Skin epidermis (tissue), 12 donors: Measurements from ENCODE around the gene SYNPO2.
"Not testable (repeated sequence)": the region's sequence is repeated elsewhere in the genome, so short reads cannot be mapped to it uniquely, and the experiment has no call there.

Experiments
- H3K27ac ChIP-seq, 21 experiments: fragments of 200-600 bp; sonication (generic) in 11 of 21; one replicate each; pipeline ENCODE4 v1.5.0; 2020; ENCODE audit warnings: mild to moderate bottlenecking in 3 of 21, inconsistent platforms in 2 of 21, moderate library complexity in 2 of 21
- H3K4me3 ChIP-seq, 7 experiments: fragments of 200-600 bp; sonication (generic) in 2 of 7; one replicate each; pipeline ENCODE4 v1.5.0; 2020; ENCODE audit warnings: inconsistent platforms in 2 of 7, mild to moderate bottlenecking in 2 of 7, moderate library complexity in 1 of 7

The SYNPO2 gene

GRCh38 chr4:119039779-119040178 is 151.1 kb downstream of the SYNPO2 start:
- no peak overlapping the region for H3K4me3 ChIP-seq
- H3K27ac ChIP-seq: peak overlapping the region in 13 of 21 experiments; percentile 6 to 86 (median 74)

- Histone ChIP-seq H3K4me3 (no peak overlapping the region), H3K27ac (peak overlapping the region in 17 of 21 experiments; percentile 21 to 86 (median 72))
Observed at GRCh38 chr4:119040261-119040660, 151.6 kb downstream of the SYNPO2 start.

- H3K4me3 ChIP-seq: no peak overlapping the region
- H3K27ac ChIP-seq: peak overlapping the region in 17 of 21 experiments; percentile 21 to 86 (median 72)
Observed at GRCh38 chr4:119040694-119041185, 152.1 kb downstream of the SYNPO2 start.

GRCh38 chr4:119041396-119041795 is 152.7 kb downstream of the SYNPO2 start:
- Histone ChIP-seq H3K4me3 (no peak overlapping the region), H3K27ac (peak overlapping the region in 11 of 21 experiments; percentile 21 to 86 (median 72))

- no peak overlapping the region for H3K4me3 ChIP-seq
- H3K27ac ChIP-seq: peak overlapping the region in 5 of 21 experiments; percentile 27 to 81 (median 32)
Observed at GRCh38 chr4:119041951-119042560, 153.4 kb downstream of the SYNPO2 start.

GRCh38 chr4:119046263-119046662 is 157.6 kb downstream of the SYNPO2 start:
- no peak overlapping the region for H3K4me3 ChIP-seq
- no peak overlapping the region for H3K27ac ChIP-seq

GRCh38 chr4:119047059-119047458 is 158.4 kb downstream of the SYNPO2 start:
- H3K4me3 ChIP-seq, H3K27ac ChIP-seq: not testable (repeated sequence)

GRCh38 chr4:119048446-119048845 is 159.8 kb downstream of the SYNPO2 start:
- H3K27ac ChIP-seq: no peak overlapping the region

GRCh38 chr4:119049342-119049741 is 160.7 kb downstream of the SYNPO2 start:
- H3K27ac ChIP-seq: no peak overlapping the region
- no peak overlapping the region for H3K4me3 ChIP-seq

More at GRCh38 chr4:119048446-119048845, 159.8 kb downstream of the SYNPO2 start:
- no peak overlapping the region for H3K4me3 ChIP-seq

- H3K4me3 ChIP-seq: no peak overlapping the region
- H3K27ac ChIP-seq: no peak overlapping the region
Observed at GRCh38 chr4:119050527-119051090, 162.0 kb downstream of the SYNPO2 start.

GRCh38 chr4:119053245-119053644 is 164.6 kb downstream of the SYNPO2 start:
- Histone ChIP-seq H3K4me3 (no peak overlapping the region), H3K27ac (no peak overlapping the region)

- no peak overlapping the region for H3K4me3 ChIP-seq
- H3K27ac ChIP-seq: no peak overlapping the region
Observed at GRCh38 chr4:119053997-119054396, 165.3 kb downstream of the SYNPO2 start.

- no peak overlapping the region for H3K27ac ChIP-seq
- no peak overlapping the region for H3K4me3 ChIP-seq
Observed at GRCh38 chr4:119057417-119057816, 168.8 kb downstream of the SYNPO2 start.

- Histone ChIP-seq H3K4me3 (no peak overlapping the region), H3K27ac (no peak overlapping the region)
Observed at GRCh38 chr4:119059221-119059620, 170.6 kb downstream of the SYNPO2 start.

GRCh38 chr4:119067125-119067524 is 178.5 kb downstream of the SYNPO2 start:
- not testable (repeated sequence) for H3K4me3 ChIP-seq, H3K27ac ChIP-seq

GRCh38 chr4:119067670-119068360 is 179.2 kb downstream of the SYNPO2 start:
- peak overlapping the region in 1 of 7 experiments; percentile 6 for H3K4me3 ChIP-seq
- peak overlapping the region in 16 of 21 experiments; percentile 6 to 75 (median 58) for H3K27ac ChIP-seq

GRCh38 chr4:119068529-119068962 is 179.9 kb downstream of the SYNPO2 start:
- H3K27ac ChIP-seq: peak overlapping the region in 12 of 21 experiments; percentile 6 to 75 (median 61)

GRCh38 chr4:119070301-119070700 is 181.6 kb downstream of the SYNPO2 start:
- Histone ChIP-seq H3K27ac (peak overlapping the region in 2 of 21 experiments; percentile 14 to 27), H3K4me3 (no peak overlapping the region)

More at GRCh38 chr4:119068529-119068962, 179.9 kb downstream of the SYNPO2 start:
- H3K4me3 ChIP-seq: no peak overlapping the region

GRCh38 chr4:119080721-119081541 is 192.3 kb downstream of the SYNPO2 start:
- Histone ChIP-seq H3K27ac (no peak overlapping the region), H3K4me3 (no peak overlapping the region)

GRCh38 chr4:119081542-119081859 is 192.8 kb downstream of the SYNPO2 start:
- H3K27ac ChIP-seq: no peak overlapping the region

More at GRCh38 chr4:119081542-119081859, 192.8 kb downstream of the SYNPO2 start:
- no peak overlapping the region for H3K4me3 ChIP-seq
